ENCODE results near the gene MPO.

GRCh38 chr17:58291246-58291645 lies 10.5 kb upstream of the MPO start:
- TF ChIP-seq CTCF (IDR thresholded peaks at IDR 0.05) (no peak), EZH2 (IDR thresholded peaks at IDR 0.05; ENCODE audit: borderline replicate concordance, insufficient read depth, low read depth, low read length, poor library complexity, severe bottlenecking) (no peak)
